ENCODE measurements around the gene CASQ2.
A peak's percentile ranks its signal among the peaks of the same experiment; 100 is the strongest.
"Not testable (repeated sequence)": the region's sequence is repeated elsewhere in the genome, so short reads cannot be mapped to it uniquely, and the experiment has no call there.

CASQ2 gene

GRCh38 chr1:115781343-115781742 lies 12.8 kb upstream of the CASQ2 start:
- intact Hi-C loops (cut with DNase I; ENCODE audit: low total_unique reads) = no loop called here
- no peak for DNase-seq
- peaks cover 0 to 15% (median 0%) of the 10 kb centered on the region in 4 donors for H3K4me1 ChIP-seq
- no peak overlapping the region for H3K4me3 ChIP-seq
- TF ChIP-seq CTCF (IDR thresholded peaks at IDR 0.05) = no peak
- no peaks in the 10 kb centered on the region for H3K36me3 ChIP-seq
- no peak overlapping the region for H3K27ac ChIP-seq
- H3K27me3 ChIP-seq = no peaks in the 10 kb centered on the region
- H3K9me3 ChIP-seq = no peaks in the 10 kb centered on the region

- H3K27ac ChIP-seq; H3K4me3 ChIP-seq; intact Hi-C loops (cut with DNase I; ENCODE audit: low total_unique reads); H3K9me3 ChIP-seq; DNase-seq; H3K27me3 ChIP-seq; H3K36me3 ChIP-seq: not testable (repeated sequence)
- H3K4me1 ChIP-seq = peaks cover 0 to 15% (median 0%) of the 10 kb centered on the region in 4 donors
These were observed 12.1 kb upstream of the CASQ2 start for GRCh38 chr1:115780655-115781054.

- H3K27ac ChIP-seq, H3K27me3 ChIP-seq, H3K4me3 ChIP-seq, H3K9me3 ChIP-seq, H3K36me3 ChIP-seq, DNase-seq: not testable (repeated sequence)
- peaks cover 0 to 15% (median 0%) of the 10 kb centered on the region in 4 donors for H3K4me1 ChIP-seq
- intact Hi-C loops (cut with DNase I; ENCODE audit: low total_unique reads) = loop anchor here (10.0 kb wide), 1 partner anchor 134 kb away; the partner anchor contains the start of gene VANGL1
These were observed 10.6 kb upstream of the CASQ2 start for GRCh38 chr1:115779075-115779474.

- Histone ChIP-seq H3K27ac (peak overlapping the region; percentile 83 to 88), H3K36me3 (no peaks in the 10 kb centered on the region), H3K27me3 (no peaks in the 10 kb centered on the region), H3K4me1 (peaks cover 0 to 28% (median 9%) of the 10 kb centered on the region in 4 donors), H3K9me3 (no peaks in the 10 kb centered on the region), H3K4me3 (peak overlapping the region; percentile 37 to 44)
- intact Hi-C loops (cut with DNase I; ENCODE audit: low total_unique reads) = loop anchor here (2.0 to 10.0 kb wide), 3 partner anchors 55 to 165 kb away; partner anchors contain the start of gene VANGL1
- peak; percentile 57 to 83 for DNase-seq
- TF ChIP-seq CTCF (IDR thresholded peaks at IDR 0.05) = peak; percentile 78 to 82
These were observed 3.4 kb upstream of the CASQ2 start for GRCh38 chr1:115771847-115772457.

GRCh38 chr1:115771094-115771846 lies 2.8 kb upstream of the CASQ2 start:
- no peak for TF ChIP-seq CTCF (IDR thresholded peaks at IDR 0.05)
- Histone ChIP-seq H3K36me3 (no peaks in the 10 kb centered on the region), H3K4me1 (peaks cover 0 to 28% (median 9%) of the 10 kb centered on the region in 4 donors), H3K4me3 (peak overlapping the region; percentile 37 to 44), H3K27ac (peak overlapping the region; percentile 83 to 88), H3K27me3 (no peaks in the 10 kb centered on the region), H3K9me3 (no peaks in the 10 kb centered on the region)
- intact Hi-C loops (cut with DNase I; ENCODE audit: low total_unique reads) = loop anchor here (5.0 to 10.0 kb wide), 2 partner anchors 126 to 164 kb away; partner anchors contain the start of gene VANGL1
- no peak for DNase-seq

- no peaks in the 10 kb centered on the region for H3K36me3 ChIP-seq
- peak; percentile 35 to 77 for DNase-seq
- no peaks in the 10 kb centered on the region for H3K27me3 ChIP-seq
- H3K4me3 ChIP-seq = peak overlapping the region; percentile 53 to 55
- no peaks in the 10 kb centered on the region for H3K9me3 ChIP-seq
- intact Hi-C loops (cut with DNase I; ENCODE audit: low total_unique reads) = no loop called here
- H3K4me1 ChIP-seq = peaks cover 0 to 55% (median 11%) of the 10 kb centered on the region in 4 donors
- no peak for TF ChIP-seq CTCF (IDR thresholded peaks at IDR 0.05)
- H3K27ac ChIP-seq = peak overlapping the region; percentile 83 to 88
These were observed 1.1 kb downstream of the CASQ2 start for GRCh38 chr1:115767403-115767802.

All from tibial artery (tissue), 4 donors.